GM12891 (cell line): Measurements from ENCODE around the gene ST3GAL4.

Experiments used
- PAX5 ChIP-seq: IDR thresholded peaks from 2 replicates; pipeline ENCODE4 v1.6.1; 2011; ENCODE audit warnings: low read length, moderate library complexity, mild to moderate bottlenecking; ENCODE audit not compliant: insufficient read depth, severe bottlenecking
- POLR2A ChIP-seq: IDR thresholded peaks from 2 replicates; pipeline ENCODE4 v1.6.1; 2011; ENCODE audit warnings: low read depth, low read length, control low read depth
- POLR2AphosphoS5 ChIP-seq: IDR thresholded peaks from 2 replicates; pipeline ENCODE4 v1.6.1; 2011; ENCODE audit warnings: low read depth, low read length, control low read depth
- POU2F2 ChIP-seq: IDR thresholded peaks from 2 replicates; pipeline ENCODE4 v1.6.1; 2011; ENCODE audit warnings: low read depth, mild to moderate bottlenecking, control low read depth, low read length, moderate library complexity
- SPI1 ChIP-seq: IDR thresholded peaks from 2 replicates; pipeline ENCODE4 v1.6.1; 2011; ENCODE audit warnings: low read depth, low read length, control low read depth
- TAF1 ChIP-seq: IDR thresholded peaks from 2 replicates; pipeline ENCODE4 v1.6.1; 2011; ENCODE audit warnings: low read depth, low read length, control low read depth

DNA sequence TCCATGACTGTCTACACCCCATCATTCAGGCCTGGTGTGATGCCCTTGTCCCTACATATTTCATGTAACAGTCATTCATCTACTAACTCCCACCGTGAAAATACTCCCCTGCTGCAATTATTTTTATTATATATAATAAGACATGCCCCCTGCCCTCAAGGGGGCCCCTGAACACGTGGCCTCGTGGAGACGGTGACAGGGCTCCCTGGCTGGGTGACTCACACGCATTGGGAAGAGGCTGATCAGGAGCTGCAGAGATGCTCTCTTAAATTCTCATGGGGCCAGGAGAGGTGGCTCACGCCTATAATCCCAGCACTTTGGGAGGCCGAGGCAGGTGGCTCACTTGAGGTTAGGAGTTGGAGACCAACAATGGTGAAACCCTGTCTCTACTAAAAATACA is 88.6 kb downstream of the ST3GAL4 start:
- TF ChIP-seq POLR2A (no peak), TAF1 (no peak), POLR2AphosphoS5 (no peak), PAX5 (no peak), SPI1 (no peak), POU2F2 (no peak)
